ENCODE data around the gene KRTAP5-5. TPM values are rescaled to one million over a fixed set of nuclear protein-coding genes. Genes with fewer than 3 reads are reported as not detected.

The KRTAP5-5 gene
- total RNA-seq, 1 experiment from 2014 or later: not detected

GRCh38 chr11:1674173-1675131, 44.9 kb downstream of the KRTAP5-5 start:
- no peak for DNase-seq (ENCODE audit: low read depth)

- DNase-seq (ENCODE audit: low read depth): no peak
These were observed 46.1 kb downstream of the KRTAP5-5 start for GRCh38 chr11:1675536-1676228.

- DNase-seq (ENCODE audit: low read depth): no peak
These were observed 46.7 kb downstream of the KRTAP5-5 start for GRCh38 chr11:1676229-1676740.

- DNase-seq (ENCODE audit: low read depth): no peak
These were observed 50.3 kb downstream of the KRTAP5-5 start for GRCh38 chr11:1679881-1680280.

Other genes starting within 250 kb of the KRTAP5-5 start
- gene BRSK2, start 239.8 kb upstream of the KRTAP5-5 start, total RNA-seq (2014; rRNA removed; shearing (Covaris generic)): 0.58 and 0.84 TPM in 2 replicates
- 31.1 and 38.7 TPM in 2 replicates for gene MOB2, start 143.0 kb upstream of the KRTAP5-5 start, total RNA-seq (2014; rRNA removed; shearing (Covaris generic))
- 0.07 and 0.40 TPM in 2 replicates for gene DUSP8, start 57.5 kb upstream of the KRTAP5-5 start, total RNA-seq (2014; rRNA removed; shearing (Covaris generic))
- gene KRTAP5-1, start 44.5 kb upstream of the KRTAP5-5 start, total RNA-seq (2014; rRNA removed; shearing (Covaris generic)): not detected in 2 replicates
- not detected in 2 replicates for gene KRTAP5-2, start 31.5 kb upstream of the KRTAP5-5 start, total RNA-seq (2014; rRNA removed; shearing (Covaris generic))
- not detected in 2 replicates for gene KRTAP5-3, start 21.3 kb upstream of the KRTAP5-5 start, total RNA-seq (2014; rRNA removed; shearing (Covaris generic))
- not detected in 2 replicates for gene KRTAP5-4, start 7.6 kb upstream of the KRTAP5-5 start, total RNA-seq (2014; rRNA removed; shearing (Covaris generic))
- gene KRTAP5-6, start 67.4 kb downstream of the KRTAP5-5 start, total RNA-seq (2014; rRNA removed; shearing (Covaris generic)): not detected in 2 replicates
- gene IFITM10, start 120.8 kb downstream of the KRTAP5-5 start, total RNA-seq (2014; rRNA removed; shearing (Covaris generic)): 0.47 and 0.58 TPM in 2 replicates
- 178 and 212 TPM in 2 replicates for gene CTSD, start 134.2 kb downstream of the KRTAP5-5 start, total RNA-seq (2014; rRNA removed; shearing (Covaris generic))
- gene SYT8, start 205.2 kb downstream of the KRTAP5-5 start, total RNA-seq (2014; rRNA removed; shearing (Covaris generic)): not detected in 2 replicates
- not detected in 2 replicates for gene TNNI2, start 209.2 kb downstream of the KRTAP5-5 start, total RNA-seq (2014; rRNA removed; shearing (Covaris generic))
- gene LSP1, start 223.3 kb downstream of the KRTAP5-5 start, total RNA-seq (2014; rRNA removed; shearing (Covaris generic)): 1.2 and 1.3 TPM in 2 replicates